ENCODE results near the gene SLC39A6. TPM values are rescaled to one million over a fixed set of nuclear protein-coding genes. Genes with fewer than 3 reads are reported as not detected.

The SLC39A6 gene, protein sequence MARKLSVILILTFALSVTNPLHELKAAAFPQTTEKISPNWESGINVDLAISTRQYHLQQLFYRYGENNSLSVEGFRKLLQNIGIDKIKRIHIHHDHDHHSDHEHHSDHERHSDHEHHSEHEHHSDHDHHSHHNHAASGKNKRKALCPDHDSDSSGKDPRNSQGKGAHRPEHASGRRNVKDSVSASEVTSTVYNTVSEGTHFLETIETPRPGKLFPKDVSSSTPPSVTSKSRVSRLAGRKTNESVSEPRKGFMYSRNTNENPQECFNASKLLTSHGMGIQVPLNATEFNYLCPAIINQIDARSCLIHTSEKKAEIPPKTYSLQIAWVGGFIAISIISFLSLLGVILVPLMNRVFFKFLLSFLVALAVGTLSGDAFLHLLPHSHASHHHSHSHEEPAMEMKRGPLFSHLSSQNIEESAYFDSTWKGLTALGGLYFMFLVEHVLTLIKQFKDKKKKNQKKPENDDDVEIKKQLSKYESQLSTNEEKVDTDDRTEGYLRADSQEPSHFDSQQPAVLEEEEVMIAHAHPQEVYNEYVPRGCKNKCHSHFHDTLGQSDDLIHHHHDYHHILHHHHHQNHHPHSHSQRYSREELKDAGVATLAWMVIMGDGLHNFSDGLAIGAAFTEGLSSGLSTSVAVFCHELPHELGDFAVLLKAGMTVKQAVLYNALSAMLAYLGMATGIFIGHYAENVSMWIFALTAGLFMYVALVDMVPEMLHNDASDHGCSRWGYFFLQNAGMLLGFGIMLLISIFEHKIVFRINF
- total RNA-seq = 78.1 and 80.1 TPM in 2 replicates
- long read RNA-seq, transcript SLC39A6-204 (10 exons, 3,003 nt) = minor isoform, 84 of 579 reads
- long read RNA-seq, transcript SLC39A6-201 (10 exons, 3,543 nt) = major isoform, 297 of 579 reads
- long read RNA-seq, partial matches to known transcripts = 180 of 579 reads
- long read RNA-seq, other reads (novel, unspliced or antisense) = 18 of 579 reads

GRCh38 chr18:36129300-36130038, at the start of gene SLC39A6, which contains the start of gene ELP2:
Gene SLC39A6 (minus strand): TSS chr18:36129340. CDS start chr18:36127007, 2,333 bp downstream.
Gene ELP2 (plus strand): TSS chr18:36129899. CDS start chr18:36129934, 35 bp downstream.
- Mint-ChIP-seq H3K9me3 (ENCODE audit: low read depth) (no peaks in the 10 kb centered on the region), H3K4me1 (ENCODE audit: low read depth) (peaks cover 20% of the 10 kb centered on the region), H3K4me3 (ENCODE audit: low read depth) (peak within 1 kb of the TSS; percentile 97), H3K27me3 (no peaks in the 10 kb centered on the region), H3K27ac (peak within 1 kb of the TSS; percentile 99), H3K36me3 (ENCODE audit: insufficient read depth) (peaks cover 3% of the 10 kb centered on the region)
- DNase-seq (ENCODE audit: low spot score, unreplicated experiment) = peak; percentile 94
- TF ChIP-seq, protein P1, sequence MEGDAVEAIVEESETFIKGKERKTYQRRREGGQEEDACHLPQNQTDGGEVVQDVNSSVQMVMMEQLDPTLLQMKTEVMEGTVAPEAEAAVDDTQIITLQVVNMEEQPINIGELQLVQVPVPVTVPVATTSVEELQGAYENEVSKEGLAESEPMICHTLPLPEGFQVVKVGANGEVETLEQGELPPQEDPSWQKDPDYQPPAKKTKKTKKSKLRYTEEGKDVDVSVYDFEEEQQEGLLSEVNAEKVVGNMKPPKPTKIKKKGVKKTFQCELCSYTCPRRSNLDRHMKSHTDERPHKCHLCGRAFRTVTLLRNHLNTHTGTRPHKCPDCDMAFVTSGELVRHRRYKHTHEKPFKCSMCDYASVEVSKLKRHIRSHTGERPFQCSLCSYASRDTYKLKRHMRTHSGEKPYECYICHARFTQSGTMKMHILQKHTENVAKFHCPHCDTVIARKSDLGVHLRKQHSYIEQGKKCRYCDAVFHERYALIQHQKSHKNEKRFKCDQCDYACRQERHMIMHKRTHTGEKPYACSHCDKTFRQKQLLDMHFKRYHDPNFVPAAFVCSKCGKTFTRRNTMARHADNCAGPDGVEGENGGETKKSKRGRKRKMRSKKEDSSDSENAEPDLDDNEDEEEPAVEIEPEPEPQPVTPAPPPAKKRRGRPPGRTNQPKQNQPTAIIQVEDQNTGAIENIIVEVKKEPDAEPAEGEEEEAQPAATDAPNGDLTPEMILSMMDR (IDR thresholded peaks at IDR 0.05; ENCODE audit: unreplicated experiment) = no peak

GRCh38 chr18:36177913-36178312, 48.8 kb upstream of the SLC39A6 start:
- Mint-ChIP-seq H3K4me1 (ENCODE audit: low read depth) (no peaks in the 10 kb centered on the region), H3K9me3 (ENCODE audit: low read depth) (no peaks in the 10 kb centered on the region), H3K4me3 (ENCODE audit: low read depth) (no peak overlapping the region), H3K36me3 (ENCODE audit: insufficient read depth) (peaks cover 4% of the 10 kb centered on the region), H3K27me3 (peaks cover 2% of the 10 kb centered on the region), H3K27ac (no peak overlapping the region)
- DNase-seq (ENCODE audit: low spot score, unreplicated experiment) = no peak
- TF ChIP-seq, protein P1 (IDR thresholded peaks at IDR 0.05; ENCODE audit: unreplicated experiment) = no peak

- DNase-seq (ENCODE audit: low spot score, unreplicated experiment) = no peak
- Mint-ChIP-seq H3K9me3 (ENCODE audit: low read depth) (no peaks in the 10 kb centered on the region), H3K4me3 (ENCODE audit: low read depth) (no peak overlapping the region), H3K36me3 (ENCODE audit: insufficient read depth) (peaks cover 7% of the 10 kb centered on the region), H3K27ac (no peak overlapping the region), H3K4me1 (ENCODE audit: low read depth) (no peaks in the 10 kb centered on the region), H3K27me3 (no peaks in the 10 kb centered on the region)
- TF ChIP-seq, protein P1 (IDR thresholded peaks at IDR 0.05; ENCODE audit: unreplicated experiment) = no peak
Measured at GRCh38 chr18:36176711-36177110, 47.6 kb upstream of the SLC39A6 start.

DNA sequence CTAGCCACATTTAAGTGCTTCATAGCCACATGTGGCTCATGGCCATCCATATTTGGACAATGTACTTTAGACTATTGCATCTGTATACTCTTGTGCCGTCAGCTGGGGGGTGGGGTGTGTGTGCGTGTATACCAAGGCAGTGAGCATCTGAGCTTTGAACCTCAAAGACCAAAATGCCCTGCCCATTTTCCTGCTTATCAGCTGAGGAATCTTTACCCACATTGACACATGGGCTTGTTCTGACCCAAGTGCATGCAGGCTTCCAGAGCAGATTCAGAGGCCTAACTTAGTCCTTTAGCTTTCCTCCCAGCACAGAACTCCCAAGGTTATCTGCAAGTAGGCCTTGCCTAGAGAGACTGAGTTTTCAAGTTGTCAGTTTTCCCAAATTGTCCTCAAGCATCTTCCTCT, 47.0 kb upstream of the SLC39A6 start:
- no peaks in the 10 kb centered on the region for H3K9me3 Mint-ChIP-seq (ENCODE audit: low read depth)
- TF ChIP-seq, protein P1 (IDR thresholded peaks at IDR 0.05; ENCODE audit: unreplicated experiment) = no peak
- H3K4me1 Mint-ChIP-seq (ENCODE audit: low read depth) = no peaks in the 10 kb centered on the region
- H3K36me3 Mint-ChIP-seq (ENCODE audit: insufficient read depth) = peaks cover 8% of the 10 kb centered on the region
- H3K4me3 Mint-ChIP-seq (ENCODE audit: low read depth) = no peak overlapping the region
- DNase-seq (ENCODE audit: low spot score, unreplicated experiment) = no peak
- H3K27me3 Mint-ChIP-seq = no peaks in the 10 kb centered on the region
- H3K27ac Mint-ChIP-seq = no peak overlapping the region
